ENCODE measurements around the gene RBM4B.

The RBM4B gene

DNA sequence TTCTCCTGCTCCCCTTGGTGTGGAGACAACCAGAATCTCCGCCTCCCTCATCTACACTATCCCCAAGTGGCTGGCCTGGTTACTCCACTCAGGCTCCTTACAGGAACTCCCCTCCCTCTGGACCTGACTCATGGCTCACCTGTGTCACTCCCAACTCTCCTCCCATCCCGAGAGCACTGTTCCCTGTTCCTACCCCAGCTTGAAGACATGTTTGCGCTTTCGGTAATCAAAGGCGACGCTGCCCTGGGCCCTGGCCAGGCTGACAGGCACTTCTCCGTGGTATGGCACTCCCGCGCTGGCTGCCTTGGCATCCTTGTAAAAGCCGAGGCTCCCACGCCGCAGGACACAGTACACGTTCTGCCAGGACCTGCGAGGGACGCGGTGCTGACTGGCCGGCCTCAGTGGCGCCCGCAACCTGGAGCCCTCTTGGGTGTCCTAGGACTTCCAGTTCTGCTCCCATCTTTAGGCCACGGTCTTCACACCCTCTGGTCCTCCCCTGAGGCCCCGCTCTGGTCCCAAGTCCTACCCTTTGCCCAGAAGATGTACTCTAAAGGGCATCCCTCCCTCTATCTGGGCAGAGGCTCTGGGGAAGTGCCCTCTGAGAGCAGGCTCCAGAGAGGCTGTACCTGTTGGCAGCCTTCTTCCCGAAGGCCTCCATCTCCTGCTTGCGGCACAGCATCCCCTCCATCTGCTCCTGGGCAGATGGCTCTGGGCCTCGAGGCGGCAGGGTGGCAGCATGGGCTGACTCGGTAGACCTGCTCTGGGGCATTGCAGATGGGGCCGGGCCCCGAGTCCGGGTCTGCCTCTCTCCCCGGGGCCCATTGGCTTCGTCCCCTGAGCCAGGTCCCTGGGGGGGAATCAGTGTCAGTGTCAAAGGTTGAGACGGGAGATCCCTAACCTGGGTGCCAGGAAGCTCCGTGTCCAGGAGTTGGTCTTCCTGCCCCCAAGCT is 9.4 kb upstream of the RBM4B start:
- no peak for DNase-seq (ENCODE audit: low read depth)

DNA sequence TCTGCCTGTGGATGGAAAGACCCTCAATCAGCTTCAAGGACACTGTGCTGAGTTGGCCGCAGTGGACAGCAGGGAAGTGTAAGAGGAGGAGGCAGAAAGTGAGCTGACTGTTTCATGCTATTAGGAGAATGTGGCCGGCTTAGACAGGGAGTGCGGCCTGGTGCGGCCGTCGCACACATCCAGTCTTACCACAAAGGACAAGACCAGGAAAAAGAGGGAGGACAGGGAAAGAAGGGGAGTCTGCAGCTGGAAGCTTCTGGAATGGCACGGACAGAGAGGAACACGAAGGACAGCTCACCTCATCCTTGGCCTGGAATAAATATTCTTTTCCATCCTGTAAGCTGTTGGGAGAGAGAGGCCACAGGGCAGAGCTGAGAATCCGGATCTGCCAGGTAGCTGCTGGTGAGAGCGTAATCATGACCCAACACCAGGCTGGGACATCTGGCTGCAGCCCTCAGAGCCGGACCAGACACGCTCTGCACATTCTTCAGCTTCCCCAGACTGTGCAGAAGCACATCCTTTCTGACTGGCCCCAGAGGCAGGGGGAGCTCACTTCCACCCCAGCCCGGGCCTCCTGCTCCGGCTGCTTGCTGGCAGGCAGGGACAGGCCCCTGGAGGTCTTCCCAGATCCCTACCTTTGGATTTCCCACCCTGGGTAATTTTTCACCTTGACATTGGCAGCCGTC is 8.6 kb upstream of the RBM4B start:
- no peak for DNase-seq (ENCODE audit: low read depth)

DNA sequence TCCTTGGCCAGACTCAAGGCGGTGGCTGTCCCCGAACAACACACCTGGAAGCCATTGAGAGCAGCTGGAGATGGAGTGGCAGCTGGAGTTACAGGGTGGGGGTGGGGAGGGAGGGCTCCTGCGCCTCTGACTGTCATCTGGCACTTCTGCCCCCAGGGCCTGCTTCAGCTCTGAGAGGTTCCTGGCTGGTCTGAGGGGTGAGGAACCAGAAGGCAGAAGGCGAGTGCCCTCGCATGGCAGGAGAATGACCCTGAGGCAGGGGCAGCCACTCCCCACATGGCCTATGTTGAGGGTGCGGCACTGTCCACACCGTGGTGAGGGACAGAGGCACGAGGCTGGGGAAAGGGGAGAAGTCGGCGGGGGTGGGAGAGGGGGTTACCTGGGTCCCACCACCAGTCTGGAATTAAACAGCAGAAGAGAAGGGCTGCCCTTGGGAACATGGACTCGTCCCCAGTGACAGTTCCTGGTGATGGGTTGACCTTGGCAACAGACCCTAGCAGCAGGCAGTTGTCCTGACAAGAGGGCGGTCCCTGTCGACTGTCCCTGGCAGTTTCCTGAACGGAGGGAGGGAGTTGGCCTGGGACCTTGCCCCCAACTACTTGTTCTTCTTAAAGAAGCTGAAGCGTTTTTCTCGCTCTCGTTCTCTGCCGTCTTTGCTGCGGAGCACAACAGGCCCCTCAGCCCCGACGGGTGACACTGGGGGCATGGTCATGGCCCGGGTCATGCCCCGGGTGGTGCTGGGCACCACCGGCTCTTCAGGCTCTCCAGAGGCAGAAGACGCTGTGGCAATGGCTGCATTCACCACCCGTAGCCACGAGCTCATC is 7.8 kb upstream of the RBM4B start:
- DNase-seq (ENCODE audit: low read depth), result no peak

DNA sequence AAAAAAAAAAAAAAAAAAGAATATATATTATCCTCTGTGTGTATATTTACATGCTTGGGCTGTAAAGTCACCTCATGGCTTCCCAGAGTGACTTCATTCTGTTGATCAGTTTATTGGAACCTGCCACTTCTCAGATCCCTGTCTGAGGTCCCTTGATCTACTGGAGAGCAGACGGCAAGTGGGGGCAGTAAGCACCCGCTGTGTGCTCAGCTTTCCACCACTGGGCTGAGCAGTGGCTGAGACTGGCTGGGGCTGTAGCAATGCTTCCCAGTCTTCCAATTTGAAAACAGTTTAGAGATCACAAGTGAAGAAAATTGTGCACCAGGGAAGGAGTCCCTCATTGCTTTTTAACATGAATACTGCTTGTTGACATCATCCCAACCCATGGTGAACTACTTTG is 6.9 kb upstream of the RBM4B start:
- DNase-seq (ENCODE audit: low read depth), result no peak

DNA sequence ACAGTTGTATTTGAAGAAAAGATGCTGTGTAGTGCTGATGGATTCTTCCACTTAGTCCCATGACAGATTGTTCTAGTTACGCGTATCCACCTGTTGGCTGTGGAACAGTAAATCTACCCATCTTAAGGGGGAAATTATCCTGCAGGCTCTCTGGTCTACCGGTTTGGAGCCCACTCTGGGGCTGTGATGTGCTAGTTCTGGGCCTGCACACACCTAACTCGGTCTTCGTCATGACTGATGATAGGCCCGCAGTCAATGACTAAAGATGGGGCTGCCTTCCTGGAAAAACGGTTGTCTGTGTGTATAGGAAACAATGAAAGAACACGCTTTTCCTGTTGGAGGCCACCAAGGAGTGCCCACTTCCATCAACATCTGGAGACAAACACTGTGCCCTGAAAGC is 6.2 kb upstream of the RBM4B start:
- DNase-seq (ENCODE audit: low read depth), result no peak

DNA sequence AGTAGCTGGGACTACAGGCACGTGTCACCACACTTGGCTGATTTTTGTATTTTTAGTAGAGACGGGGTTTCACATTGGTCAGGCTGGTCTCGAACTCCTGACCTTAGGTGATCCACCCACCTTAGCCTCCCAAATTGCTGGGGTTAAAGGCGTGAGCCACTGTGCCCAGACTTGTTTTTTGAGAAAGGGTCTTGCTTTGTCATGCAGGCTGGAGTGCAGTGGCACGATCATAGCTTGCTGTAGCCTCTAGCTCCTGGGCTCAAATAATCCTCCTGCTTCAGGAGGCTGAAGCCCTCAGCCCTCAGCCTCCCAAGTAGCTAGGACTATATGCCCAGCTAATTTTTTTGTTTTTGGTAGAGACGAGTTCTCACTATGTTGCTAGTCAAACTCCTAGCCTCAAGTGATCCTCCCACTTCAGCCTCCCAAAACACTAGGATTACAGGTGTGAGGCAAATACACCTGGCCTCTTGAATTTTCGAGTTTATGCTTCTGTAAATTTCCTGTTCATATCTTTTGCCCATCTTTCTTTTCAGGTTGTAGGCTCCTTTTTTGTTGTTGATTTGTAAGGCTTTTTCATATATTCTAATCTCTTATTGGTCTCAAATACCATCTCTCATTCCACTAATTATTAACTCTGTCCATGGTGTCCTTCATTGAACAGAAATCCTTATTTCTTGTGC is 3.4 kb upstream of the RBM4B start:
- no peak for DNase-seq (ENCODE audit: low read depth)

DNA sequence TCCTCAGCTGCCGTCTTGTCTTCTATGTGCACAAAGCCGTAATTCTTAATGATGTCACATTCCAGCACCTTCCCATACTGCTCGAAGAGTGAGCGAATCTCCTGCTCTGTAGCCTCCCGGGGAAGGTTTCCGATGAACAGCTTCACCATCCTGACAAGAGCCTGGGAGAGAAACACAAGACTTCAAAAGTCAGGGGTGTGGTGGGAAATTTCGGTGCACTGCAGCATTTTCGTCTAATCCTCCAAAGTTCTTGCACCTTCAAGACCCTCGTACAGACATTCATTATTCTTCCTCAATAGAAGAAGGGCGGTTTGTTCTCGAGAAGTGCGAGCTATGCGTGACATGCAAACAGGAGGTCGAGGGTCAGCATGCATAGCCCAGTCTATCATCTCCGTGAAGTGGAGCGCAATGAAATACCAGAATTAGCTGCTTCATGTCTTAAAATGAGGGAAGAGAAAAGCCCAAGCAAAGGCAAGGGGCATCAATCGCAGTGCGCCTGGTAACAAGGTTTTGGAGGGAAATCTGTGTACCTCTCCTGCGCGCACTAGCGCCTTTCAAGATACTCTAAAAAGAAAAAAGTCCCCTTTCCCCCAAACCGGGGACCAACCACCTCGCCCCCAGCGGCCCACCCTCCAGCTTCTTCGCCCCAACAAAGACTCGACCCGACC is 622 bp downstream of the RBM4B start:
- DNase-seq (ENCODE audit: low read depth), result no peak

DNA sequence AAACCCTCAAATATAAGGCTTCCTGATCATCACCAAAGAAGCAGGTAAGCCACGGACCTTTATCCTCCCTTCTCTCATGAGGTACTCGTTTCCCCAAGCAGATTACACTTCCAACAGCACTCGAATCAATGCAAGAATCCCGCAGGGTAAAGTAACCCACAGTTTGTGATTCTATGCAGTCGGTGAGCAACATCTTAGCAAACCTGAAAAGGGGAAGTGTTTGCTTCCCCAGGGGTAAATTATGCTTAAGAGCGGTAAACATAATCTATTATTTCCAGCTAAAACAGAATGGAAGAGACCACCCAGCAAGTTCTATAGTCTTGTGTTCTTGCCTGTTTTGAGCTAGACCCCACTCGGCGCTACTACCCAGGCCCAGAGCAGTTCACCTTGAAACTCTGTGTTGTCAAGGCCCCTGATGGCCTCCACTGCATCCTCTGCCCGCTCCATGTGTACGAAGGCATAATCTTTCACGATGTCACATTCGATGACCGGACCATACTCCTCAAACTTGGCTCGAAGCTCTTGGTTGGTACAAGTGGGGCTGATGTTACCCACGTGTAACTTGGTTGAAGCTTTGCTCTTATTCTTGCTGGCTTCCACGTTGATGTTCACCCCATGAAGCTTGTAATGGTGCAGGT is 1.3 kb downstream of the RBM4B start:
- DNase-seq (ENCODE audit: low read depth), result no peak

DNA sequence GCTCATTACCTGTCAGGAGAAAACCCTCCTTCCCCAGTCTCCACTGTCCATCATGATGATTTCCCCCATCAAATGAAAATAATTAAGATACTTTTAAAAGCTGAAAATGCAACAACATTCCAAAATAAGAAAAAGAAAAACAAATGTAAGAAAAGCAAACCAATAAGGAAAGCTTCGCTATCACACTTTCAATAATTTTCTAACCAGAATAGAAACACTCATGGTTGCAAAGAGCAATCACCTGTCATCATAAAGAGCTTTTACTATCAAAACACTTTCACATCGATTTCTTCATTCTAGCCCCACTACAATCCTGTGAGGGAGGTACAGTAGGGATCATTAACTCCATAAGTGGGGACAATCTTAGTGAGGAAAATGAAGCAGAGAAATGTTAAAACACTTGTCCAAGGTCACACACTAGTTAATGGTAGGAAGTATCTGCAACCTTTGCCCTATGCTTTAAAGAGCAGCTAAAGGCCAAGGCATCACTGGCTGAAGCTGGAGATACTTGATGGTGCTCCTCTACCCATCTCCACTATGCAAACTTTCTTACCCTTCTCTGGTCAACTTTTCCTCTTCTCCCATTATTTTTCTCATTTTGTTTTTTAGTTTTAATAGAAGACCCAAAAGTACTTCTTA is 2.6 kb downstream of the RBM4B start:
- DNase-seq (ENCODE audit: low read depth), result no peak

DNA sequence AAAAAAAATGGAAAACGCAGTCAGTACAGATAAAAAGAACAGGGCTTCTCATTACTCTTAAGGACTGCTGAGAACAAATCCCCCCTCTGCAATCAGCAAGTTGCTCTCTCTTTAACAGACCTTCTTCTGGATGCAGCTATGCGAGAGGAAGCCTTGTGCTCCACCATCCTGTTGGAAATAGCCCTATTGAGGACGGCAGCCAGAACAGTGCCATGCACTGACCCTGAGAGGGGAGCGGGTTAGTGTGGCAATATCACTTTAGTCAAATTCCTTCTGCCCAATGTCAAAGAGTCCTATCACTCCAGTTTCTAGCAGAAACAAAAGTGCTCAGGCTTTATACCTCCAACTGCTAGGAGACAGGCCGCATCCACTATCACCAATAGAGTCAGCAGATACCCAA is 6.9 kb downstream of the RBM4B start:
- no peak for DNase-seq (ENCODE audit: low read depth)

DNA sequence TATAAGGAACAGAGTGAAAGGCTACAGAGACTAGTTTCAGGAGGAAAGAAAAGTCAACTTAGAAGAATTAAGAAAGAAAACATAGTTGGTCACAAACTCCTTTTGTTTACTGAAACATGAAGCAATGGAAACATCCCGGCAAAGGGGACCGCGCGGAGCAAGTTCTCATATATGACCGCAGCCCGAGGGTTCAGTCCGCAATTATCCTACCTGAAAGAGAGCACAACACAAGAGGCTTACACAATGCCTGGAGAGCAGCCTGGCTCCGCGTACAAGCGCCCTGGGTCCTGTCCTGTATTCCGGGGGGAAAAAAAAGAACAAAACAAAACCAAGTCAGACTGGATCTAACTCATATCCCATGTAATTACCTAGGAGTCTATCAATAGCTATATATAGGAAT is 12.3 kb downstream of the RBM4B start:
- no peak for DNase-seq (ENCODE audit: low read depth)

DNA sequence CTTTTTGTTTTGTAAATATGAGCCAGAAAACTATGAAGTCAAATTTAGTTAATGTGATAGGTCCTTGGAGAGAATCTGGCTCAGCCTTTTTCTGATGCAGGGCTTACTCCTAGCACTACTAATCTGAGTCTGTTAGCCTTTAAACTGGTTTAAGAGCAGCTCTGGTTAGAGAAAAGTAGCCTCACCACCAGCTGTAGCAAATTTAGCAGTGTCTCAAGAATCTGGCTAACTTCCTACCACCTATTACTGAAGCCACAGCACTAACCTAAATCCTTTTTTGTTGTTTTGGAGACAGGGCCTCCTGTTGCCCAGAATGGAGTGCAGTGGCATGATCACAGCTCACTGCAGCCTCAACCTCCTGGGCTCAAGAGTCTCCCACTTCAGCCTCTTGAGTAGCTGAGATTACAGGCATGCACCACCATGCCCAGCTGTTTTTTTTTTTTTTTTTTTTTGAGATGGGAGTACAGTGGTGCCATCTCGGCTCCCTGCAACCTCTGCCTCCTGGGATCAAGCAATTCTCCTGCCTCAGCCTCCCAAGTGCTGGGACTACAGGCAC is 13.9 kb downstream of the RBM4B start:
- no peak for DNase-seq (ENCODE audit: low read depth)

DNA sequence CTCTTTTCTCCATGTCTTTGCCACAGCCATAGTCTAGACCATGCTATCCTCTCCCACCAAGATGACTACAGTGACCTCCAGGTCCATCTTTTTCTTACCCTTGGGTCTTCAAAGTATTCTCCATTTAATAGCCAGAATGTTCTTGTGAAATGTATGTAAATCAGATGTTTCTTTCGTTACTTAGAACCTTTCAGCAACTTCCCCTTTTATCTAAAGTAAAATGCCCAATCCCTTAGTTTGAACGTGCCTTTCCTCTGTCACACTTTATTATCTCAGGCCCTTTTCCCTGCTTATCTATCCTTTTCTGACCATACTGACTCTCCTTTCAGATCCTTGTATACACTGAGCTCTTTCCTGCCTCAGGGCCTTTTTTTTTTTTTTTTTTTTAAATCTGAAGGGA is 17.9 kb downstream of the RBM4B start:
- no peak for DNase-seq (ENCODE audit: low read depth)

DNA sequence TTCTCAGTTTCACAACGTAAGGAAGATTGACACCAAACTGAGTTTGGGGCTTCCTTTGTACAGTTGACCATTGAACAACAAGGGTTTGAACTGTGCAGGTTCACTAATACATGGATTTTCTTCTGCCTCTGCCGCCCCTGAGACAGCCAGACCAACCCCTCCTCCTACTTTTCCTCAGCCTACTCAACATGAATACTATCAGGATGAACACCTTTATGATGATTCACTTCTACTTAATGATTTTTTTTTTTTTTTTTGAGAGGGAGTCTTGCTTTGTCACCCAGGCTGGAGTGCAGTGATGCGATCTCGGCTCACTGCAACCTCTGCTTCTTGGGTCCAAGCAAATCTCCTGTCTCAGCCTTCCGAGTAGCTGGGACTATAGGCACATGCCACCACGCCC is 24.6 kb downstream of the RBM4B start:
- no peak for DNase-seq (ENCODE audit: low read depth)

DNA sequence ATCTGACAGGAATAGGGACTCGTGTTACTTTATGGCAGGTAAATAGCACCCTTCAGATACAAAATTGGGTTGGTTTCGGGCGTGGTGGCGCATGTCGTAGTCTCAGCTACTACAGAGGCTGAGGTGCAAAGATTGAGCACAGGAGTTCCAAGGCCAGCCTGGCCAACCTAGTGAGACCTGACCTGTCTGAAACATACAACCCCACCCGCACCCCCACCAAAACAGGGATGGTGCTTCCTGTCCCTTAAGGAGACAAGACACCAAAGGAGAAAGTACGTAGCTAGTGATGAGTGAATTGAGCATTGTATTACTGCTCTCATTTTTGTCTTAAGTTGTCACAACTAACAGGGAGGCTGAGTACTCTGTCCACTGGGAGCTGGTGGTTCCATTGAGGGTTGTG is 25.0 kb downstream of the RBM4B start:
- no peak for DNase-seq (ENCODE audit: low read depth)

DNA sequence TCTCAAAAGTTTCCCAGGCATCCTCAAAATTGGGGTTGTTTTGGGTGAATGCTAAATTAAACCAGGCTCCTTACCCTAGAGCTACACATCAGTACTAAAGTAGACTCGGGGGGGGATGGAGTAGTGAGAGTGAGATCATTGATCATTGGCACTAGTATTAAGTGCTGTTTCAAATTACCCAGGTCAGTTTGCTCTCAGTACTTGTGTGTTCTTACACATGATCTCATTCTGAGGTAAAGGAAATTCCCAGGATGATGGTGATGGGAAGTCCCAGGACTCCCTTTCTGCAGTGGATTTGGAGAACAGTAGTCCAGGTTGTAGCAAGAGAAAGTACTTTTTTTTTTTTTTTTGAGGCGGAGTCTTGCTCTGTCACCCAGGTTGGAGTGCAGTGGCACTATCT is 26.7 kb downstream of the RBM4B start:
- no peak for DNase-seq (ENCODE audit: low read depth)

DNA sequence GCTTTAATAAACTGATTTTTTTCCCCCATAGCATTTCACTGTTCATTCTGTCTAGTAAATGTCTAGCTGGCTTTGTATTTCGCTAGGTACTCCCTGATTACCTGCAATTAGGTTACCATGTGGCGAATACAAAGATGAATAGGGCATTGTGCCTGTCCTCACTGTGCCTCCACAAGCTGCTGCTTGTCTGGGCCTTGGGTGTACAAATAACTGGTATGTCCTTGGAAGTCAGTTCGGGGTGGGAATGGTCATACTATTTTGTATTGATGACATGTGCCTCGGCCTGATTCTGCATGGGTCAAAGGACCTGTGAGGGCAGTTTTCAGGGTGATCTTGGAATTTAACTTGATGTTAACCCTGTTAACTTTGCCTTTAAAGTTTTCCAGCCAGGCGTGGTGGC is 27.8 kb downstream of the RBM4B start:
- DNase-seq (ENCODE audit: low read depth), result no peak

DNA sequence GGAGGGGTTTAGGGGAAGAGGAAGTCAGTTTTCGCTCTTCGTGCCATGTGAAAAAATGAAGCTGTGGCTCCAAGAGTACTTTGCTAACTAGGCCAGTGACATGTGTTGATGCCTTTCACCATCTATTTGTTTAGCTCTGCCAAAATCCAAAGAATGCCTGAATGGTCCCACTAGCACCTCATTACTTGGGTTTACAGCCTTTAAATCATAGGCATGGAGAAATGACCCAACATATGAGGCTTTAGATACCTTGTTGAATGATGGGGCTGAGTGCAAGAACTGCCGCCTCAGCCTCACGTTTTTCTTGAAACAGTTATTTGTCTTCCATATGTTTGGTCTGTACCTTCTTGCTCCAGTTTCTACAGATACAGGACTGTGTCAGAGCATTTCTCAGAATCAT is 30.9 kb downstream of the RBM4B start:
- DNase-seq (ENCODE audit: low read depth), result no peak

DNA sequence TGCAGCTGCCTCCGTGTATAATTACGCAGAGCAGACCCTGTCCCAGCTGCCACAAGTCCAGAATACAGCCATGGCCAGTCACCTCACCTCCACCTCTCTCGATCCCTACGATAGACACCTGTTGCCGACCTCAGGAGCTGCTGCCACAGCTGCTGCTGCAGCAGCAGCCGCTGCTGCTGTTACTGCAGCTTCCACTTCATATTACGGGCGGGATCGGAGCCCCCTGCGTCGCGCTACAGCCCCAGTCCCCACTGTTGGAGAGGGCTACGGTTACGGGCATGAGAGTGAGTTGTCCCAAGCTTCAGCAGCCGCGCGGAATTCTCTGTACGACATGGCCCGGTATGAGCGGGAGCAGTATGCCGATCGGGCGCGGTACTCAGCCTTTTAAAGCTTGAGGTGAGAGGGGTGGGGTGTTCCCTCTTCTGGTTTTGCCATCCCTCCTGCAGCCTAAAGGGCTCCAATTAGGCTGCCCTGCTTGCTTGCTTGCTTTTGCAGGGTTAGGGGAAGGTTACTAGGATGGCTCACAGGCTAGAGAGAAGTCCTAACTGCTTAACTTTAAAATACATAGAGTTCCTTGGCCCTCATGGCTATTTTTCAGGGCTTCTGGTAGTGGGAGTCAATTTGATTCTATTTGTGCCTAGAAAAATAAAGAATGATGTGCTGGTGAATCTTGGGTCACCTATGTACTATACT is 33.8 kb downstream of the RBM4B start:
- DNase-seq (ENCODE audit: low read depth), result no peak

DNA sequence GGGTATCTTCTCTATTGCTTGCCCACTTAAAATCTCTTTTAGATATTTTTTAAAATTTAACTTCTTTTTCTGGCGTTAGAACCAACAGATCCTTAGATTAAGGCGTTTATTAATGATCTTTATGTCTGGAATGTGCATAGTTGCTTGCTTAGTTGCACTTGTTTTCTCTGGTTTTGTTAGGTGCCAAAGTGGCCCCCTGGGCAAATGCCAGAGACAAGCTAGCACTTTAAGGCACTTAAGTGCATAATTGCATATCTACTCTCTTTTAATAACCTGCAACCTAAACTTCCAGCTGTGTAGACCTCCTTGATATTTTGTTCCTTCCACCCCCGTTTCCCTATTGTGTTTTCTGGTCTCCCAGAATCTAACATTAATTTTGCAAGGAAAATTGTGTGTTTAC is 35.9 kb downstream of the RBM4B start:
- DNase-seq (ENCODE audit: low read depth), result no peak

Data from stimulated activated CD8-positive, alpha-beta memory T cell treated with anti-CD3 and anti-CD28 coated beads, Interleukin-12 subunit alpha, Interleukin-12 subunit beta, amount 100 ng/mL, for 1 hour (primary cell).